ENCODE results near the gene MMP23B.

Gene MMP23B

DNA sequence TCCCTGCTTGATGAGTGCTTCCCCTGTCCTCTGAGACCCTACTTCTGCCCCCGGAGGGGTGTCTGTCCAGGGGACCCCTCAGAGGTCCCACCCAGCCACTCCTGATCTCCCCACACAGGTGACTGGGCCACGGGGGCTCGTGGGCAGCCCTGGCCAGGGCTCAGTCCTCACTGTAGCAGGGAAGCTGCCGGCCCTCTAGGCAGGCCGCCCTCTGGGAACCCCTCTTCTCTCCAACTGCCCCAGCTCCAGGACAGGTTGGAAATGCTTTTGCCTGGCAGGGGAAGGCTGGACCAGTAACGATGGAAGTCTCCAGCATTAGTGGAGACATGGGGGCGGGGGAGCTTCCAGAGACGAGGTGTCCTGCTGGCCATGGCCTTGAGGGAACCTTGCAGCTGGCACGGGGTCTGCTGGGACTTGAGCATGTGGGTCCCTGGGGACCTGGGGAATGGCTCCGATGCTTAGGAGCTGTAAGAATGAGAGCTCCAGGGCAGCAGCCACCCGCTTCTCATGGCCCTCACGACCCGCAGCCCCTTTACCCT is 28.9 kb upstream of the MMP23B start:
- no peak for DNase-seq

DNA sequence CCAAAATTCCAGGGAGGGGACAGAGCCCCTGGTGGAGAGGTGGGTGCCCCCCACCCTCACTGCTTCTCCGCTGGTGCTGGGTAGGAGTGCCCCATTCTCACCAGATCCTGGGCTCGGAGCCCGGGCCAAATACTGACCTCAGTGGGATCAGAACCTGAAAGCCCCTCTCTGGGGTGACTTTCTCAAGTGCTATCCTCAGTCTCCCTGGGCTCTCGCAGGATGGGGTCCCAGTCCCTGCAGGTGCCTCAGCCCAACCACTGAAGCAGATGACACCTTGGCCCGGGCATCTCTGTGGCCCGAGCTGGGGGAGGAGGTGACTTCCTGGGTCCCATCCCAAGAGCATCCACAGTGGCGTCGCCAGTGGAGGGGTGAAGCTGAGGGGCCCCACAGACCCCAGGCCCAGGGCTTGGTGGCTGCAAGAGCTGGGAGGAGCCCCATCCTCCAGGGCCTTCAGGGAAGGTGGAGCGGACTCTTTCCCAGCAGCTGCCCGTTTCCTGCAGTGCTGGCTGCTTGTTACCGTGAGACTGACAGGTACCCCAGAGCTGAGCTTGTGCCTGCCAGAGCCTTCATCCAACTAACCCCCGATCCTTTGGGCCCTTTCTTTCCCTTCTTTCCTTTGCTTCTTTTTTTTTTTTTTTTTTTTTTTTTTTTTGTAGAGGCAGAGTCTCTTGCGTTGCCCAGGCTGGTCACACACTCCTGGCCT is 28.2 kb upstream of the MMP23B start:
- DNase-seq = no peak

DNA sequence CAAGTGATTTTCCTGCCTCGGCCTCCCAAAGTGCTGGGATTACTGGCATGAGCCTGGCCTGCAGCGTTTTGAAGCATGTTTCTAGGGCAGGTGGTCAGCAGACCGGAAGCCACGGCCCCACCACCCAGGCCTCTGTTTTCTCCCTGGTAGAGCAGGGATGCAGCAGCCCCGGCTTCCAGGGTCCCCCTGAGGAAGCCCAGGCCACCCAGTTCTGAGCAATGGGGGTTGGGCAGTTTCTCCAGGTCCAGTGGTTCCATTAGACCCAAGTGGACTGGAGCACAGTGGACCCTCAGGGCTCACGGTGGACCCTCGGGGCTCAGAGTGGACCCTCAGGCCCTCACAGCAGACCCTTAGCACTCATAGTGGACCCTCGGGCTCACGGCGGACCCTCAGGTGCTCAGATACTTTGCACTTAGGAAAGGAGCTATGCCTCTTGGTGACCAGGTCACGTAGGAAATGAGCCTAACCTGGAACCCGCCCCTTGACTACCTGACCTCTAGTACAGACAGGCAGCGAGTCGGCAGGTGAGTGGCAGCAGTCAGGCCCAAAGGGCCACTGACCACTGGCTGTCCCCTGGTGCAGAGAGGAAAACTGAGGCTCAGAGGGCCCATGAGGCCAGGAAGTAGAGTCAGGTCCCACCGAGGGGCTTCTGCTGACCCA is 27.5 kb upstream of the MMP23B start:
- DNase-seq = no peak

DNA sequence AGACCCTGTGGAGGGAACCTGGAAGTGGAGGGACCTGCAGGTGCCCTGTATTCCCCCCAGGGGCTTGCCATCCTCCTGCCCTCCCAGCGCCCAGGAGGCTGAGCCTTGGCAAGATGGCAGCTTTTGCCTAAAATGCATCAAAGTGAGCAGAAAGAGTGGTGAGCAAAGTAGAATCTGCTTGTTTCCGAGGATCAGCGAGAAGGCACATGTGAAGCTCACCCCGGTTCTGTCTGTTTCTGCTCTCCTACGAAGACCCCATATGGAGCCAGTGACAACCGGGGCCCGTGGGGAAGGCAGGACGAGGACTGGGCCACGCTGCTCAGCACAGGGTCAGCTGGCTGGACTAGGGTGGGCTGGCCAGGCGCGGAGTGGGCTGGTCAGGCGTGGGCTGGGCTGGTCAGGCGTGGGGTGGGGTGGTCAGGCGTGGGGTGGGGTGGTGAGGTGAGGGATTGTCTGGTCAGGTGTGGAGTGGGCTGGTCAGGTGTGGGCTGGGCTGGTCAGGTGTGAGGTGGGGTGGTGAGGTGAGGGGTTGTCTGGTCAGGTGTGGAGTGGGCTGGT is 26.9 kb upstream of the MMP23B start:
- DNase-seq = no peak

DNA sequence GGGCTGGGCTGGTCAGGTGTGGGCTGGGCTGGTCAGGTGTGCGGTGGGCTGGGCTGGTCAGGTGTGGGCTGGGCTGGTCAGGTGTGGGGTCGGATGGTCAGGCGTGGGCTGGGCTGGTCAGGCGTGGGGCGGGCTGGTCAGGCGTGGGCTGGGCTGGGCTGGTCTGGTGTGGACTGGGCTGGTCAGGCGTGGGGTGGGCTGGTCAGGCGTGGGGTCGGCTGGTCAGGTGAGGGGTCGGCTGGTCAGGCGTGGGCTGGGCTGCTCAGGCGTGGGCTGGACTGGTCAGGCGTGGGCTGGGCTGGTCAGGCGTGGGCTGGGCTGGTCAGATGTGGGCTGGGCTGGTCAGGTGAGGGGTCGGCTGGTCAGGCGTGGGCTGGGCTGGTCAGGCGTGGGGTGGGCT is 26.2 kb upstream of the MMP23B start:
- DNase-seq = no peak

DNA sequence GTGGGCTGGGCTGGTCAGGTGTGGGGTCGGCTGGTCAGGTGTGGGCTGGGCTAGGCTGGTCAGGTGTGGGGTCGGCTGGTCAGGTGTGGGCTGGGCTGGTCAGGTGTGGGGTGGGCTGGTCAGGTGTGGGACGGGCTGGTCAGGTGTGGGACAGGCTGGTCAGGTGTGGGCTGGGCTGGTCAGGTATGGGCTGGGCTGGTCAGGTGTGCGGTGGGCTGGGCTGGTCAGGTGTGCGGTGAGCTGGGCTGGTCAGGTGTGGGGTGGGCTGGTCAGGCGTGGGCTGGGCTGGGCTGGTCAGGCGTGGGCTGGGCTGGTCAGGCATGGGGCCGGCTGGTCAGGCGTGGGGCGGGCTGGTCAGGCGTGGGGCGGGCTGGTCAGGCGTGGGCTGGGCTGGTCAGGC is 25.7 kb upstream of the MMP23B start:
- no peak for DNase-seq

DNA sequence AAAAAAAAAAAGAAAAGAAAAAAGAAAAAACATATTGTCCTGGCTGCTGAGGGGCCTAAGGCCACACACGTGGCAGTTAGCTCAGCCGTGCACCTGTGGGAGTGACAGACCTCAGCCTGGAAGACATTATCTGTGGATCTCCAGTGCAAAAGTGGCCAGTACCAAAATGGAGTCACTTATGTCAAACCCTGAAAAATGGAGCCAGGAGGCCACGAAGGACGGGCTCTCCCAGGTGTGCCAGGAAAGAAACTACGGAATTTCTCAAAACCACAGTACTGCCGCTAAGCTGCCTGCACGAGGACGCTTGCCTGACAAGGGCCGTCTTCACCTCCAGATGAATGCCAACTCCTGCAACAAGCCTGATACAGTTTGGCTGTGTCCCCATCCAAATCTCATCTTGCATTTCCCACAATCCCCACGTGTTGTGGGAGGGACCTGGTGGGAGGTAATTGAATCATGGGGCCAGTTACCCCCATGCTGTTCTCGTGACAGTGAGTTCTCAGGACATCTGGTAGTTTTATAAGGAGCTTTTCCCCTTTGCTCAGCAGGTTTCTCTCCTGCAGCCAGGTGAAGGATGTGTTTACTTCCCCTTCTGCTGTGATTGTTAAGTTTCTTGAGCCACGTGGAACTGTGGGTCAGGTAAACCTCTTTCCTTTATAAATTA is 22.0 kb upstream of the MMP23B start:
- no peak for DNase-seq

DNA sequence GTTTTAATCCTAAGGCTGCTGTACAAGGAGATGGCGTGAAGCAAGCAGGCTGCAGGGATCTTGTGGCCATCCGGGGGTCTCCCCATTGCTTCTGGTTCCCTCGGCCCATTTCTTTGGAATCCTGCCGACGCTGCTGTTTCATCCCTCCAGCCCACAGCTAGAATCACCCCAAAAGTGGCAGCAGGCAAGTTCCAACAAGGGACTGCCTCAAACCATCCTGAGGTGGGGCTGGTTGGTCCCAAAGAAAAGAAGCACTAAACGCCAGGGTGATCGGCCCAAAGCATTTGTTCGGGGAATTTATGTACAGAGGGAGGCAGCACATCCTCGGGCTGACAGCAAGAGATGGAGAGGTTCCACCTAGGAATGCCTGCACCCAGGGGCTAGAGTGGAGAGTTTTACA is 21.2 kb upstream of the MMP23B start:
- no peak for DNase-seq

DNA sequence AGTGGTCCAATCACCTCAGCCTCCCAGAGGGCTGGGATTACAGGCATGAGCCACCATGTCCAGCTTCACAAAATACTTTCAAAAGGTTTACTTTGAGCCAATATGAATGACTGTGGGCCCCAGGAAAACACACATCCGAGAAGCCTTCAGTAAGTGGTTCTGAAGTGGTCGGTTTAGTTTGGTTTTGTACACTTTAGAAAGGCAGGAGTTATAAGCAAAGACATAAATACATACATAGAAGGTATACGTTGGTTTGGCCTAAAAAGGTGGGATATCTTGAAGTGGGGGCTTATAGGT is 19.9 kb upstream of the MMP23B start:
- no peak for DNase-seq

DNA sequence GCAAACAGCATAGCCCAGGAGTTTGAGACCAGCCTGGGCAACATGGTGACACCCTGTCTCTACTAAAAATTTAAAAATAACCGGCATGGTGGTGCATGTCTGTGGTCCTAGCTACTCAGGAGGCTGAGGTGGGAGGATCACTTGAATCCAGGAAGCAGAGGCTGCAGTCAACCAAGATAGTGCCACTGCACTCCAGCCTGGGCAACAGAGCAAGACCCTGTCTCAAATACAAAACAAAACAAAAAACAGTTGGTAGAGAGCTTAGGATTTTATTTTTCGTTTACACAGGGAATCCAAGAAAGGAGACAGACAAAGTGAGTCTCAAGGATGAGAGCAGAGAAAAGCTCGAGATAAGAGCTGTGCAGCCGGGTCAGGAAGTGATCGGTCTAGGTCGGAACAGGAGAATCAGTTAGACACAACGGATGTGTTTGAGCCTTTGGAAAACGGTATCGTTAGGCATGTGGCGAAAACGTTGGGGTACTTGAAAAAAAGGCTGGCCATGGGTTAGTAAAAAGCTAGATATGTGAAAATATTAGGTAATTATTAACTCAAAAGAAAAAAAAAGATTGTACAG is 18.4 kb upstream of the MMP23B start:
- no peak for DNase-seq

DNA sequence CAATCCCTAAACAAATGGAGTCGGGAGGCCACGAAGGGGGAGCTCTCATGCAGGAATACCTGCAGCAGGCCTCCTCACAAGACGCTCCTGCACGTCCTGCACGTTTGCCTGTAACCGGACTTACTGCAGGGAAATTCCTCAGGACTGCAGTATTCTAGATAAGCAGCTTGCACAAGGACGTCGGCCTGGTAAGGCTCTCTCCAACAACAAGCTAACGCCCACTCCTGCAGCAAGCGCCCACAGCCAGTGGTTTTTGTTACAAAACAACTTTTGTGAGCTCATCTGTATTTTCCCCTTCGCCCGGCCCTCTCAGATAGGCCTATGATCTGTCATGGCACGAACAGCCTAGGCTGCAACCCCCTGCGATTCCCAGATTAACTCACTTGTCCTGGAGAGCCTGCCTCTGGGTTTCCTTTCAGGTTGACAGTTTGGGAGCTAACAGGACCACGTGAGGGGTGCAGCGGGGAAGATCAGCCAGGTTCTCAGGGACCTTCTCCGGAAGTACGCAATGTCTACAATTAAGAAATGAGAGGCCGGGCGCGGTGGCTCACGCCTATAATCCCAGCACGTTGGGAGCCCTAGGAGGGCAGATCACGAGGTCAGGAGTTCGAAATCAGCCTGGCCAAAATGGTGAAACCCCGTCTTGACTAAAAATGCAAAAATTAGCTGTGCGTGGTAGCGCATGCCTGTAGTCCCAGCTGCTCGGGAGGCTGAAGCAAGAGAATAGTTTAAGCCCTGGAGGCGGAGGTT is 17.6 kb upstream of the MMP23B start:
- DNase-seq = no peak

DNA sequence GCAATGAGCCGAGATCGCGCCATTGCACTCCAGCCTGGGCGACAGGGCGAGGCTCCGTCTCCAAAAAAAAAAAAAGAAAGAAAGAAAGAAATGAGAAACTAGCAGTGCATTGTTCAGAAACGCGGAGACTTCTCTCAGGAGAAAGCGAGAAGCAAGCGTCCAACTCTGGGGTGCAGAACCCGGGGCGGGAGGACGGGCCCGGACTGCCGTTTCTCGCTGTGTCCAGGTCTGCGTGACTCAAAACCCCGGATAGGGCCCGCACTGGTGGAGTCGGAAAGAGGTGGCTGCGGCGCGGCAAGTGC is 17.1 kb upstream of the MMP23B start:
- DNase-seq = no peak

DNA sequence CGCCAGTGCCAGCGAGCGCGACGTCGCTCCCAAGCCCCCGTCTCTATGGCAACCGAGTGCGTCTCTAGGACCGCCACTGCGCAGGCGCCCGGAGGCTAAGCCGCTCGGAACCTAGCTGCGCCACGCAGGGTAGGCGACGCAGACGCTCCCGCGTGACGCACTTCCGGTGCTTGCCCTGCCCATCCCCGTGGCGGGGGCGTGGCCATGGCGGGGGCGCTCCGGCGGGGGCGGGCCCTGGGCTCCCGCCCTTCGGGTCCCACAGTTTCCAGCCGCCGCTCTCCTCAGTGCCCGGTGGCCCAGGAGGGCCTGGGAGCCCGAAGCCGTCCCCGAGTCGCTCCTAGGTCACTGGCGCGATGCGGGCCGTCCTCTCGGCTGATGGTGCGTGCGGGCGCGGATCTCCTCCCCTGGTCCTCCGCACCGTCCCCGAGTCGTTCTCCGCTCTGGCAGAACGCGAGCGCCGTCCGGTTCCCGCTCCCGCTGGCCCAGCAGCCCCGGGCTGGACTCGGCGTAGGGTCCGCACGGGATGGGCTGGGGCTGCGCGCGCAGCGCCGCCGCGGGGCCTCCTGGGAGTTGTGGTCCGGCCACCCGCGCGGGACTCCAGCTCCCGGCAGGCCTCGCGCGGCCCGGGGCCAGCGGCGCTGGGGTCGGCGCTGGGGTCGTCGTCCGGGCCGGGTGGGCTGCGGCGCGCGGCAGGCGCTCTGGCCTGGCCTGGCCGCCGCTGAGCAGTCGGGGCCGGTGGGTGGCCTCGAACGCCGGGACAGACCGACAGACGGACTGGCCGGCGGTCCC is 16.5 kb upstream of the MMP23B start, which contains the start of gene MIB2:
TSS of gene MIB2 (plus strand) at position 245 of the 789 bp plus-strand sequence. CDS start 7,953 bp downstream, outside the sequence.
- peak; percentile 79 for DNase-seq

DNA sequence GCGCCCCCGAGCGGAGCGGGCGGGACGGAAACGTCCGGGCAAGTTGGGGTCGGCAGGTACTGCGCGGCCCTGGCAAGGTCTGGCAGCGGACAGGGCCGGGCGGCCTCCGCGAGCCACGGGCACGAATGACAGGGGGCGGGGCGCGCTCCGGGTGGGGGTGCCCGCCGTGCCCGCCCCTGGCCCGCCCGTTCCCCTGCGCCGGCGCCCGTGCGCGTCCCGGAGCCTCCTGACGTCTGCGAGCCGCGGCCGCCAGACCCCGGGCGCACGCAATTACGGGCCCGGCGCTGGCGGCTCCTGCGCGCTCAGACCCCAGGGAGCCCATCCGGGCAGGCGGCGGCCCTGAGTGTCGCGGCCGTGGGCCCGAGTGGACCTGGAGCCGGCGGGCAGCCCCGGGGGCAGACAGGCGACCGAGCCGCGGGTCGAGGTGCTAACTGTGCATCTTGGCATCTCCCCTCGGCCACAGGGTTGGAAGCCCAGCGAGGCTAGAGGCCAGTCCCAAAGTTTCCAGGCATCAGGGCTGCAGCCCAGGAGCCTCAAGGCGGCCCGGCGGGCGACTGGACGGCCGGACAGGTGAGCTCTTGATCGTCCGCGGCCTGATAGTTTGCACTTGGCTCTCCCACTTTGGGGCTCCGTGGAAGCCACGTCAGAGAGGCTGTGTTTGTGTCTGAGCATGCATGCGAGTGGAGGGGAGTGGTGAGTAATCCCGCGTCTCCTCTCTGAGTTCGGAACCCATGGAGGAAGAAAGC is 15.8 kb upstream of the MMP23B start:
- no peak for DNase-seq

DNA sequence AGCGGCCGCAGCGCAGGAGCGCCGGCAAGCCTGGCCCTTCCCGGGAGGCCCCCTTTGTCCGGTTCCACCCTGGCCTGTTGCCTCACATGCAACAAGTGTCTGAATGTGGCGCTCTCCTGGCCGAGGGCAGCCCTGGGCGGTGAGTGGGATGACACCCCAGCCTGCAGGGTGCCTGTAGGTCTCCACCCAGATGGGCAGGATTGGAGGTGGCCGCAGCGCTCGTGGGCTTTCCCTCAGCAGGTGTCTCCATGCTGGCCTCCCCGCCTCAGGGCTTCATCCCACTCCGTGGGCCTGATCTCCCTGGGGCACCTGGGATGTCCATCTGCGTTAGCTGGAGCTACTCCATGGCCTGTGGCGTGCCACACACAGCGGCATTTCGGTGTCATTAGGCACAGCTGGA is 15.1 kb upstream of the MMP23B start:
- DNase-seq = no peak

DNA sequence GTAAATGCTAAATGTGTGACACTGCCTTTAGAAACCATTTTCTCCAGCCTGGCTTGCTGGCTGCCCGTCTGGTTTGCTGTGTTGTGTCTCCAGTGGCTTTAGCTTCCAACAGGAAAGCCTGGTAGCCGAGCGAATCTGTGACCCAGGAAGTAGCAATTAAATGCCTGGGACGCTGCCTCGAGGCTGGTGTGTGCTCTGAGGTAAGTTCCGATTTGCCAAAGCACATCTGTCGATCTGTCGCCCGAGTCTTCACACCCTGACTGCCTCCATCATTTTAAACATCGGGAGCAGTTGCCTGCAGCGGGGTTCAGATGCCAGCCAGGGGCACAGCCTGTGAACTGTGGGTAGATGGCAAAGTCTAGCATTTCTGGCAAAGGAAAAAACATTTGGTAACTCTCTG is 14.5 kb upstream of the MMP23B start:
- DNase-seq = no peak

DNA sequence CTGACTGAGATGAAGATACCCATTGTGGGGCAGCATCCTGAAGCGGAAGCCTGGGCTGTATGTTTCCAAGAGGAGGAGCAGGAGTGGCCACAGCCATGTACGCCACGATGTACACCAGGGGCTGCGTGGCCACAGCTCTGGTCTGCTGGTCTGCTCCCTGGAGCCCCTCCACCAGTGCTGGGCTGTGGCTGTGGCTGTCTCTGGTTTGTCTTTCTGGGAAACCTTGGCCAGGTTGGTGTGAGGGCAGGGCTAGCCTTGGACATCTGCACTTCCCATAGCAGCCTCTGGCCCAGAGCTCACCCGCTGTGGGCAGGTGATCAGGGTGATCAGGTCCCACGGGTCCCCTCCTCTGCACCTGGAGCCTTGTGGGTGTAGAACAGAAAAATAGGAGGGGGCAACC is 14.0 kb upstream of the MMP23B start:
- no peak for DNase-seq

DNA sequence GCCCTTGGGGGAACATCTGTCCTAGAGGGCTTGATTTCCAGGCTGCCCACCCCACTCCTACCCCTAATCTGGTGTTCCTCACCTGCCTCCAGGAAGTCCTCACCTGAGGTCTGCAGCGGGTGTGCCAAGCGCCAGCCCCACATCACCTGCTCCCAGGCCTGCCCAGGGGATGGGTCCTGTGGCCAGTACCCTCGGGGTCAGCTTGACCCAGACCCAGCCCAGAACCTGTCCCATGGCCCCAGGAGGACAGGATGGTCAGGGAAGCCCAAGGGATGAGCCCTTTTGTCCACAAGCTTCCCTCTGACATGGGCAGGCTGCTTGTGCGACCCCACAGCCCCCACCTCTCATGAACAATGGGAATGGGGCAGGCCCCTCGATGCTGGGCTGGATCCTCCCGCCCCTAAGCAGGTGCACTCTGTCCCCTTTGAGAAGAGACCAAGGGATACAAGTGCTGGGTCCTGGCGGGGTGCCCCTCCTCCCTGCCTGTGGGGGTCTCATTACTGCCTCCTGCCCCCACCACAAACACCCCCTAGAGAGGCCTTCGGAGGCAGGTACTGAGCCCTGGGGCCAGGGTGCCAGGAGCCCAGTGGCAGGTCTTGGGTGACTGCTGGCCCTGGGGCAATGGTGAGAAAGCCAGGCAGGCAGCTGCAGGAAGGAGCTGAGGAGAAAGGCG is 13.4 kb upstream of the MMP23B start:
- DNase-seq = no peak

DNA sequence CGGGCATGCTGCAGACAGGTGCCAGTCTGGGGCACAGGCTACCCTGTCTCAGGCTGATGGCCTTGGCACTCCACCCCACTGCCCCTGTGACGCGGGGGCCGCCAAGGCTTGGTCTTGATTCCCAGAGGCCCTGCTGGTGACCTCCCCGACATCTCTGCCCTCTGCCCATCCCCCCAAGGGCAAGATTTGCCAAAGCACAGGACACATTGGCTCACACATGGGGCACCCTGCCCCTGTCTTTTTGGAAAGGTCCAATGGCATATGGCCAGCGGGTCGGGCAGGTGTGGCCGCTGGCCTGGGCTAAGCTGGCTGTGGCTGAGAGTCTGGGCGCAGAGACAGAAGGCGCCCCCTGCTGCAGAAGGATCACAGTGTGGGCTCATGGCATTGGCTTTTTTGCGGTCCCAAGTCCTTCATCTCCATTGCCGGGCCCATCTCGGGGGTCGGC is 12.0 kb upstream of the MMP23B start:
- no peak for DNase-seq

DNA sequence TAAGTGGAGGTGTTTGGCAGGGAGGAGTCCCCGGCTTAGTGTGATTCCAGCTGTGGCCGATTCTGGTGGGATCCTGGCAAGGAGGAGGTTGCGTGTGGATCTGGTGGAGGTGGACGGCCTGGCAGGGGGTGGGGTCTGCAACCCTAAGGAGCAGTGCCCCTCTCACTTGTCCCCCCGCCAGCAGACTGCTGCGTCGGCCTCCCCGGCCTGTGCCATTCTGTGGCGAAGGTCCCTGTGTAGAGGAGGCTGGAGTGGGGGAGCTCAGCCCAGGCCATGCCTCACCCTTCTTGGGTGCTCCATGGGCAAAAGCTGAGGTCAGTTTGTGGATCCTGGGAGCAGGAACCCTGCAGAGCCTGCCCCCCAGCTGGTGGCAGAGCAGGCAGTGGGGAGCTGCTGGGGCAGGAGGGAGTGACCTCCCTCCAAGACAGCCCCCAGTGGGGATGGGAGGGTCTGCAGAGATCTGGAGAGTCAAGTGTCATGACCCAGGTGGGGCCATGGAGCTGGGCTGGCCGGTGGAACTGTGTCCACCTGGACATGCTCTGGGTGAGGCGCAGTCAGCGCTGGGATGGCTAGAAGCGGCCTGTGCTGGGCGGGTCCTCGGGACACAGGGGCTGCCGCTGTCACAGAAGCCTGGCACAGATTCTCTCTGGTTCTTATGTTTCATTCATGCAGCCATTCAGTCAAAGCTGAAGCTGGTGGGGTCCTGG is 11.4 kb upstream of the MMP23B start:
- DNase-seq = no peak

Data from amniotic stem cell (primary cell).